GM18951 (cell line): ENCODE results near the gene SLBP.

Source experiments
- POLR2A ChIP-seq: IDR thresholded peaks from 4 replicates; pipeline ENCODE4 v1.6.1; 2011; ENCODE audit warnings: mild to moderate bottlenecking; ENCODE audit not compliant: insufficient read length, insufficient read depth; ENCODE audit errors: extremely low read depth
- in situ Hi-C: fragments of 300-500 bp; cut with MboI; formaldehyde crosslinking; loops from one replicate; pipeline ENCODE4 v1.12.0; 2022; ENCODE audit warnings: low sequenced_read_pairs, mixed read lengths, inconsistent platforms; ENCODE audit not compliant: unreplicated experiment

The SLBP gene

GRCh38 chr4:1693131-1693896 is 18.8 kb downstream of the SLBP start:
- in situ Hi-C loops = no loop called here
- no peak for TF ChIP-seq POLR2A

- in situ Hi-C loops = no loop called here
- no peak for TF ChIP-seq POLR2A
These were observed 20.3 kb downstream of the SLBP start for GRCh38 chr4:1691737-1692373.

- in situ Hi-C loops = no loop called here
These were observed 21.4 kb downstream of the SLBP start for GRCh38 chr4:1690698-1691097.

GRCh38 chr4:1686440-1687036 is 25.6 kb downstream of the SLBP start:
- TF ChIP-seq POLR2A = no peak
- in situ Hi-C loops = no loop called here

More at GRCh38 chr4:1690698-1691097, 21.4 kb downstream of the SLBP start:
- no peak for TF ChIP-seq POLR2A

GRCh38 chr4:1685235-1686150 is 26.6 kb downstream of the SLBP start:
- no peak for TF ChIP-seq POLR2A
- in situ Hi-C loops = no loop called here

- in situ Hi-C loops = no loop called here
- TF ChIP-seq POLR2A = peak; percentile 47
These were observed 27.4 kb downstream of the SLBP start for GRCh38 chr4:1684506-1685234.

GRCh38 chr4:1683736-1684505 is 28.2 kb downstream of the SLBP start, which contains the start of gene FAM53A:
Gene FAM53A, minus strand, starts transcription at chr4:1684313. Its CDS starts 15,572 bp downstream, at chr4:1668741.
- peak; percentile 49 for TF ChIP-seq POLR2A
- in situ Hi-C loops = no loop called here

GRCh38 chr4:1683261-1683735 is 28.8 kb downstream of the SLBP start:
- in situ Hi-C loops = no loop called here
- TF ChIP-seq POLR2A = no peak

GRCh38 chr4:1682860-1683259 is 29.3 kb downstream of the SLBP start:
- no peak for TF ChIP-seq POLR2A
- in situ Hi-C loops = no loop called here

- no peak for TF ChIP-seq POLR2A
- in situ Hi-C loops = no loop called here
These were observed 33.9 kb downstream of the SLBP start for GRCh38 chr4:1678244-1678643.
